22Rv1 (cell line): ENCODE results near the gene LAMA2.

Experiments used
- ZFX ChIP-seq: fragments of 450-650 bp; IDR thresholded peaks from 2 replicates; pipeline ENCODE4 v1.6.1; 2017; ENCODE audit warnings: antibody characterized with exemption, borderline replicate concordance
- TF ChIP-seq, protein P1 (sequence below): fragments of 450-650 bp; IDR thresholded peaks from 2 replicates; pipeline ENCODE4 v1.5.1; 2017; ENCODE audit warnings: mild to moderate bottlenecking

DNA sequence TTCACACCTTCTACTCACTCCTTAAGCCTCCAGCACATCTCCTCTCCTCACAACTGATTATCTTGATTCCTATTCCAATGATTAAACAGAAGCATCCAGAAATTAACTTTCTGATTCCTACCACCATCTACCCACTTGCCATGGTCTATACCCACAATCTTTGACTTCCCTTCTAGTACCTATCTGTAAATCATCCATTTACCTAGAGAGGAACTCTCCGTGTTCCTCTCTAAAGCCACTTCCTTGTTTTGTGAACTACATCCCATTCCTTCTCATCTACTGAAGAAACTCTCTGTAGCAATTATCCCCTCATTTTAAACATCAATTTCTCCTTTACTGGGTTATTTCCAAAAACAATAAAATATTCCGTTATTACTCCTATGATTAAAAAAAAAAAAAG, 659.8 kb downstream of the LAMA2 start:
- TF ChIP-seq, protein P1, sequence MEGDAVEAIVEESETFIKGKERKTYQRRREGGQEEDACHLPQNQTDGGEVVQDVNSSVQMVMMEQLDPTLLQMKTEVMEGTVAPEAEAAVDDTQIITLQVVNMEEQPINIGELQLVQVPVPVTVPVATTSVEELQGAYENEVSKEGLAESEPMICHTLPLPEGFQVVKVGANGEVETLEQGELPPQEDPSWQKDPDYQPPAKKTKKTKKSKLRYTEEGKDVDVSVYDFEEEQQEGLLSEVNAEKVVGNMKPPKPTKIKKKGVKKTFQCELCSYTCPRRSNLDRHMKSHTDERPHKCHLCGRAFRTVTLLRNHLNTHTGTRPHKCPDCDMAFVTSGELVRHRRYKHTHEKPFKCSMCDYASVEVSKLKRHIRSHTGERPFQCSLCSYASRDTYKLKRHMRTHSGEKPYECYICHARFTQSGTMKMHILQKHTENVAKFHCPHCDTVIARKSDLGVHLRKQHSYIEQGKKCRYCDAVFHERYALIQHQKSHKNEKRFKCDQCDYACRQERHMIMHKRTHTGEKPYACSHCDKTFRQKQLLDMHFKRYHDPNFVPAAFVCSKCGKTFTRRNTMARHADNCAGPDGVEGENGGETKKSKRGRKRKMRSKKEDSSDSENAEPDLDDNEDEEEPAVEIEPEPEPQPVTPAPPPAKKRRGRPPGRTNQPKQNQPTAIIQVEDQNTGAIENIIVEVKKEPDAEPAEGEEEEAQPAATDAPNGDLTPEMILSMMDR = no peak
- no peak for TF ChIP-seq ZFX
